GM18909 (cell line): ENCODE results near the gene KIAA0408.
A peak's percentile ranks its signal among the peaks of the same experiment; 100 is the strongest.
"Not testable (repeated sequence)": the region's sequence is repeated elsewhere in the genome, so short reads cannot be mapped to it uniquely, and the experiment has no call there.

Experiments
- ATAC-seq: cut with Tn5 transposase; IDR thresholded peaks from one replicate; pipeline ENCODE4 v1.9.1; 2021; ENCODE audit warnings: mild to moderate bottlenecking; ENCODE audit not compliant: unreplicated experiment, poor library complexity

Gene KIAA0408

GRCh38 chr6:127420556-127420955 is 38.6 kb downstream of the KIAA0408 start:
- ATAC-seq = peak; percentile 100

GRCh38 chr6:127415096-127415495 is 44.1 kb downstream of the KIAA0408 start:
- ATAC-seq = no peak

GRCh38 chr6:127413123-127413522 is 46.1 kb downstream of the KIAA0408 start:
- ATAC-seq = not testable (repeated sequence)

GRCh38 chr6:127412016-127412415 is 47.2 kb downstream of the KIAA0408 start:
- ATAC-seq = not testable (repeated sequence)
